GM12865 (cell line): ENCODE data around the gene SETD1A.

Source experiments
- DNase-seq: peaks from one replicate; pipeline ENCODE4 v3.0.0; 2010; ENCODE audit warnings: low read depth
- H3K4me3 ChIP-seq: 2 replicates; pipeline ENCODE4 v1.5.1; 2011; ENCODE audit warnings: mild to moderate bottlenecking, low read depth, low read length, control low read depth
- CTCF ChIP-seq: IDR thresholded peaks from 2 replicates; pipeline ENCODE4 v1.5.1; 2011; ENCODE audit warnings: low read length, control low read depth, low read depth, inconsistent platforms; ENCODE audit not compliant: insufficient read depth; ENCODE audit errors: missing control alignments

SETD1A gene

DNA sequence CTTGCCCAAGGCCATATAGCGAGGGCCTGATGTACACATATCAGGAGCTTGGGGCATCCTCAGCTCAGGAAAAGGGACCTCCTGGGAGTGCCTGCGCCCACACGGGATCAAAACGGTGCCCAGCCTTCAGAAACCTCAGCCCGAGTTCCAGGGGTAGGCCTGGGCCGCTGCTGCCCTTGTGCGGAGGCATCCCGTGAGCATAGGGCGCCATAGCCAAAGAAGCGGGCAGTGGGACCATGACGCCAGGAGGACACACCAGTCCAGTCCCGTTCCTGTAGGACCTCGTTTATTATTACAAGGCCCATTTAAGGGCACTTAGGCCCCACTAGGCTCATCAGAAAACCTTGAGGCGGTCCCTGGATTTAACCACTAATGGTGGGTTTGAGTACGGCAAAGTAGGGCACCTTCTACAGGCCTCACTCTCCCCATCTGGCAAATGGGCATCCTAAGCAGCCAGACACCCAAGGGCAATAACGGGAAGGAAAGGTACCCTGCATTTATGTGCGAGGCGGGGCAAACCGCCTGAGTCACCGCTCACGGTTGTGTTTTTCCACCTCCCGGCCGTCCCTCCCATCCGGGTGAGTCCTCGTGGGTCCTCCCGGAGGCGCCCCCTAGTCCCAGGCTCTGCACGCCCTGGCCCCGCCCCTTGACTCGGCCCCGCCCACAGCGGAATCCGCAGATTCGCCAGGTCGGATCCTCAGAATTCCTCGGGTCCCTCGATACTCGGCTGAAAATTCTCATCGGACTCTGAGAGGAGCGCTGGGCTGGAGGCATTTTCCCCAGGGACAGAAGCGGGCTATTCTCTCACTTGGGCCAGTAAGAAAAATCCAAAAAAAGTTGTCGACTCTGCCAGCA, 726 bp upstream of the SETD1A start:
- peak; percentile 93 for DNase-seq
- peak; percentile 33 for TF ChIP-seq CTCF
- peak overlapping the region; percentile 69 for H3K4me3 ChIP-seq

- peak; percentile 71 for DNase-seq
- no peak for TF ChIP-seq CTCF
- H3K4me3 ChIP-seq: peak overlapping the region; percentile 69
Measured at GRCh38 chr16:30958175-30959079, 873 bp downstream of the SETD1A start.

GRCh38 chr16:30961384-30961783, 3.8 kb downstream of the SETD1A start:
- H3K4me3 ChIP-seq: no peak overlapping the region
- TF ChIP-seq CTCF: no peak
- DNase-seq: no peak

GRCh38 chr16:30963925-30964511, 6.5 kb downstream of the SETD1A start:
- no peak for TF ChIP-seq CTCF
- DNase-seq: no peak
- H3K4me3 ChIP-seq: no peak overlapping the region

DNA sequence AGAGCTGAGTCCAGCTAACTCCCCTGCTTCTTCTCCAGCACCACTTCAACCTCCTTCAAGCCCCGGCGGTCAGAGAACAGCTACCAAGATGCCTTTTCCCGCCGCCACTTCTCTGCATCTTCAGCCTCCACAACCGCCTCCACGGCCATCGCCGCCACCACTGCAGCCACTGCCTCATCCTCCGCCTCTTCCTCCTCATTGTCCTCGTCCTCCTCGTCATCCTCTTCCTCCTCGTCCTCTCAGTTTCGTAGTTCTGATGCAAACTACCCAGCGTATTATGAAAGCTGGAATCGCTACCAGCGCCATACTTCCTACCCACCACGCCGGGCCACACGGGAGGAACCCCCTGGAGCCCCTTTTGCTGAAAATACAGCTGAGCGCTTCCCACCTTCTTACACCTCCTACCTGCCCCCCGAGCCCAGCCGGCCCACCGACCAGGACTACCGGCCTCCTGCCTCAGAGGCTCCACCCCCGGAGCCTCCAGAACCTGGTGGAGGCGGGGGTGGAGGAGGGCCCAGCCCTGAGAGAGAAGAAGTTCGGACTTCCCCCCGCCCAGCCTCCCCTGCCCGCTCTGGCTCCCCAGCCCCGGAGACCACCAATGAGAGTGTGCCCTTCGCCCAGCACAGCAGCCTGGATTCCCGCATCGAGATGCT, 7.1 kb downstream of the SETD1A start:
- DNase-seq: no peak
- no peak for TF ChIP-seq CTCF
- no peak overlapping the region for H3K4me3 ChIP-seq

DNA sequence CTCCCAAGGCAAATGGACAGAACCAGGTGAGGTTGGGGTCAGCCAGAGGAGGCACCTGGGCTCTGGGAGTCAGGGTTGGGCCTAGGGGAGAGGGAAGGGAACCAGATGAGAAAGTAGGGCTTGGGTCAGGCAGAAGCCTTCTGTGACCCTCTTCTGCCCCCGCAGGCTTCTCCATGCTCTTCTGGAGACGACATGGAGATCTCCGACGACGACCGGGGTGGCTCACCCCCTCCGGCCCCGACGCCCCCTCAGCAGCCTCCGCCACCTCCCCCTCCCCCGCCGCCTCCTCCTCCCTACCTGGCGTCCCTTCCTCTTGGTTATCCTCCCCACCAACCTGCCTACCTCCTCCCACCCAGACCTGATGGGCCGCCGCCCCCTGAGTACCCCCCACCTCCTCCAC, 7.9 kb downstream of the SETD1A start:
- no peak for TF ChIP-seq CTCF
- no peak overlapping the region for H3K4me3 ChIP-seq
- no peak for DNase-seq
